SKM-1 (cell line): ENCODE measurements around the gene TASOR.
"Not testable (repeated sequence)": the region's sequence is repeated elsewhere in the genome, so short reads cannot be mapped to it uniquely, and the experiment has no call there.

ENCODE experiments used
- DNase-seq: peaks from one replicate; lab custom pipeline; 2025; ENCODE audit not compliant: unreplicated experiment; lab: John Stamatoyannopoulos, UW

The TASOR gene, protein sequence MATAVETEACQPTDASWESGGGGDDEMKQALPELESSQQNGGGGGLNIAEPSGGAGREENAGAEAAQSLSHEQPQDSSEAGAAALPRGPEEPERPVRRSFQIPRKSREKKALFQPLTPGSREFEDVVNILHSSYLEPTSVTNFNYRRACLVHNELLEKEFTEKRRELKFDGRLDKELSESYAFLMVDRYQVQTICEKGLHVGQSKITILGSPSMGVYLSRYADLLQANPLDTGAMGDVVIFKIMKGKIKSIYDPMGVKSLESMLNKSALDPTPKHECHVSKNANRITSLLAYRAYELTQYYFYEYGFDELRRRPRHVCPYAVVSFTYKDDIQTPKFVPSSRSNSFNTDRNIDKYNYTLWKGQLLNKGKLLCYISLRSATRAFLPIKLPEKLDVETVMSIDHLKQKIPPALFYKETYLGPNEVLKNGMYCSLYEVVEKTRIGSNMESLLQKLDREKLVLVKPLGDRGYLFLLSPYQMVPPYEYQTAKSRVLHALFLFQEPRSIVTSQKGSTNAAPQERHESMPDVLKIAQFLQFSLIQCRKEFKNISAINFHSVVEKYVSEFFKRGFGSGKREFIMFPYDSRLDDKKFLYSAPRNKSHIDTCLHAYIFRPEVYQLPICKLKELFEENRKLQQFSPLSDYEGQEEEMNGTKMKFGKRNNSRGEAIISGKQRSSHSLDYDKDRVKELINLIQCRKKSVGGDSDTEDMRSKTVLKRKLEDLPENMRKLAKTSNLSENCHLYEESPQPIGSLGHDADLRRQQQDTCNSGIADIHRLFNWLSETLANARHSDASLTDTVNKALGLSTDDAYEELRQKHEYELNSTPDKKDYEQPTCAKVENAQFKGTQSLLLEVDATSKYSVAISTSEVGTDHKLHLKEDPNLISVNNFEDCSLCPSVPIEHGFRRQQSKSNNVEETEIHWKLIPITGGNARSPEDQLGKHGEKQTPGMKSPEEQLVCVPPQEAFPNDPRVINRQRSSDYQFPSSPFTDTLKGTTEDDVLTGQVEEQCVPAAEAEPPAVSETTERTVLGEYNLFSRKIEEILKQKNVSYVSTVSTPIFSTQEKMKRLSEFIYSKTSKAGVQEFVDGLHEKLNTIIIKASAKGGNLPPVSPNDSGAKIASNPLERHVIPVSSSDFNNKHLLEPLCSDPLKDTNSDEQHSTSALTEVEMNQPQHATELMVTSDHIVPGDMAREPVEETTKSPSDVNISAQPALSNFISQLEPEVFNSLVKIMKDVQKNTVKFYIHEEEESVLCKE (N-terminal part only)

DNA sequence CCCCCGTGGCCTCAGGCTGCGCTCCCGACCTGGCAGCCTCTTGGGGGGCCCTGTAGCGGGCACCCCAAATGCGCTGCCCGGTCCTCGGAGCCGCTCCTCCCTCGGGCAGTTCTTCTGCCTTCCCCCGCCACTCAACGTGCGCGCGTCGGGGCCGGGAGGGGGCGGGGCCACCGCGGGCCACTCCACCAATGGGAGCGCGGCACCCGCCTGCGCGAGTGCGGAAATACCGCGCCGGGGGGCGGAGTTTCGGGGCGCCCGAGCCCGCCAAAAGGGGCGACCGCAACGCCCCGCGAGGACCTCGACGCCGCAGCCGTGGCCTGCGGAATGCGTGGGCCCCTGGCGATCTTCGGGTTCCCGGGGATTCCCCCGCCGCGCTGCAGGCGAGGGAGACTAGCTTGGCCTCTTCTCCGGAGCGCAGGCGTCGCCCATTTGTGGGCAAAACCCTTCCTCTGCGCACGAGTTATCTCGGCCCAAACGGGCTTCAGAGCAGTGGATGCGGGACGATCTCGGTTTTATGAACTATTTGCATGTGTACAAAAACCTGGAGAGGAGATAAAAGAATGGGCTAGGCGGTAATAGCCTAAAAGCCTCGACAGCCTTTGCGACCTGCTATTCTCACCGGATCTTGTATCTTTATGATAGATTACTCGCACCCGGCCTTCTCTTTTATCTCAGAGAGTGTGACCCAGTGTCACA, at the start of gene TASOR:
TSS of gene TASOR (minus strand) at position 144 of the 696 bp plus-strand sequence. CDS start 259 bp downstream, outside the sequence.
- DNase-seq, result peak; percentile 27

GRCh38 chr3:56732109-56732508, 49.0 kb upstream of the TASOR start:
- DNase-seq, result no peak

- no peak for DNase-seq
These were observed 42.1 kb upstream of the TASOR start for GRCh38 chr3:56725175-56725574.

DNA sequence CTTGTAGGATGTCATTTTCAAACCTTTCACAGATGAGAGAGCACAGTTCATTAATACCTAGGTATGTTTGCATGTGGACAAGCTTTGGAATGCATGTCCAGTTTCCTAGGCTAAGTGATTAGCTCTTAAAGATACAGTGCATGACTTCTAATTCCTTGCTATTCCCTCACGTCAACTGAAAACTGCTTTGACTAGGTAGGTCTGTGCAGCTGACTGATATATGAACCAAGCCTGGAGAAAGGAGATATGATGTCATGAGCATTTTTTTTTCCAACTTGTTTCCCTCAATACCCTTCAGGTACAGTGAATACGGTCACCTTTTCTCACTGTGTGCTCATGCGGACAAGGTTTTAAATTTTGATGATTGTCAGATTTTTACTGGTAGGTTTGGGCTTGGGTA, 41.6 kb upstream of the TASOR start:
- DNase-seq, result no peak

DNA sequence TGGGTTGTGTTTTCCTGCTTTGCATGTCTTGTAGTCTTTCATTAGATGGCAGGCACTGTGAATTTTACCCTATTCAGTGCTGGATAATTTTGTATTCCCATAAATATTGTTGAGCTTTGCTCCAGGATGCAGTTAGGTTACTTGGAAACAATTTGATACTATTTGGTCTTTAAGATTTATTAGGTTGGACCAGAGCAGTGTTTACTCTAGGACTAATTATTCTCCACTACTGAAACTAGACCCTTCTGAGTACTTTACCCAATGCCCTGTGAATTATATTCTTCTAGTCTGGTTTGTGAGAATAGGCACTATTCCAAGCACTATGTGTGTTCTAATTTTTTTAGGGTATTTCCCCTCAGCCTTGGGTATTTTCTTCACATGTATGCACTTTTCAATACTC, 37.8 kb upstream of the TASOR start:
- DNase-seq, result no peak

DNA sequence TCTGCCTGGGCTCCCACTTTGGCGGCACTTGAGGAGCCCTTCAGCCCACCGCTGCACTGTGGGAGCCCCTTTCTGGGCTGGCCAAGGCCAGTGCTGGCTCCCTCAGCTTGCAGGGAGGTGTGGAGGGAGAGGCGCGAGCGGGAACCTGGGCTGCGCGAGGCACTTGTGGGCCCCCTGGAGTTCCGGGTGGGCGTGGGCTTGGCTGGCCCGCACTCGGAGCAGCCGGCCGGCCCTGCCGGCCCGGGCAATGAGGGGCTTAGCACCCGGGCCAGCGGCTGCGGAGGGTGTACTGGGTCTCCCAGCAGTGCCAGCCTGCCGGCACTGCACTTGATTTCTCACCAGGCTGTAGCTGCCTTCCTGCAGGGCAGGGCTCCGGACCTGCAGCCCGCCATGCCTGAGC, 35.7 kb upstream of the TASOR start:
- not testable (repeated sequence) for DNase-seq

- DNase-seq, result no peak
These were observed 28.3 kb upstream of the TASOR start for GRCh38 chr3:56711344-56711743.

DNA sequence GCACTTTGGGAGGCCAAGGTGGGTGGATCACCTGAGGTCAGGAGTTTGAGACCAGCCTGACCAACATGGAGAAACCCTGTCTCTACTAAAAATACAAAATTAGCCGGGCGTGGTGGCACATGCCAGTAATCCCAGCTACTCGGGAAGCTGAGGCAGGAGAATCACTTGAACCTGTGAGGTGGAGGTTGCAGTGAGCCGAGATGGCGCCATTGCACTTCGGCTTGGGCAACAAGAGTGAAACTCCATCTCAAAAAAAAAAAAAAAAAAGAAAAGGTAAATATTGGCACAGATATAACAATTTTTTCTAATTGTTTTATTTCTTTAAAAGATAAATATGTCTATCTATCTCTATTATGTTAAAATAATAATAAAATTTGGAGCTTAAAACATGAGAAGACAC, 24.3 kb upstream of the TASOR start:
- not testable (repeated sequence) for DNase-seq

DNA sequence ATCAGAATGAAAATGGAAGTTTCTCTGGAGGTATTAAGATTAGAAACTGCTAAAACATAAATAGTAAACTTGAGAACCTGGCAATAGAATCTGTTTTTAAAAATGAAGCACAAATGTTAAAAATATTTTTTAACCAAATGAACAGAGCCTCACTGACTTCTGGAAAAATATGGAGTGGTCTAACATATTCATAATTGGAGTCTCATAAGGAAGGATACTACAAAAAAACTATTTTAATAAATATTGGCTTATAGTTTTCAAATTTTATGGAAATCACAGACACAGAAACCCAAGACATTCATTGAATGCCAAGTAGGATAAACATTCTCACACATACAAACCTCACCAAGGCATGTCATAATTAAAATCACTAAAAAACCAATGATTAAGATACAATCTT, 23.6 kb upstream of the TASOR start:
- no peak for DNase-seq

GRCh38 chr3:56704706-56705105, 21.6 kb upstream of the TASOR start:
- no peak for DNase-seq

DNA sequence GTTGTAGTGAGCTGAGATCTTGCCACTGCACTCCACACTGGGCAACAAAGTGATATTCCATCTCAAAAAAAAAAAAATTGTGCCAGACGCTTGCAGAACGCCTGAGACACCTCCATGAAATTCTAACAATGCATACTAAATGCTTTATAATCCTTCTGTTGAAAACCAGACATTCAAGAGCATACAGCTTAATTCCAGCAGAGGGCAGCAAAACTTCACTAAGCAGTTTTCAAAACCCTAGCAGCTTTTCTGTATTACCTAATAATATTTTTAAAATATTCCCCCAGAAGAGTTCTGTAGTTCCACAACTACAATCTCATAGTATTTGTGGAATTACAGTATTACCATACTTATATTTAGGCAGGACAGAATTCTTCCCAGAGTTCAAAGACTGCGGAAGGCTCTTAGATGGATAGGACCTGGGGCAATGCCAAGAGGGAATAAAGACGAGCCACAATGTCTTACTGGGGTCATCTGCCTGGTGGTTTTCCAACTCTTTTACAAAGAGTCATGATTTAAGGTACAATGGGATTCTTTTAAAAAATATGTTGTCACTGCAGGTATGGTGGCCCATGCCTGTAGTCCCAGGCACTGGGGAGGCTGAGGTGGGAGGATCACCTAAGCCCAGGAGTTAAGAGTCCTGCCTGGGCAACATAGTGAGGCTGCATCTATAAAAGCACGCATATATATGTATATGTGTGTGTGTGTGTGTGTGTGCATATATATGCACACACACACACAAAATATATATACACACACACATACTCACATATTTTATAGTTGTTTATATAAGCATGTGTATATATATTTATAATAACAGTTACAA, 19.6 kb upstream of the TASOR start:
- DNase-seq, result peak; percentile 47

DNA sequence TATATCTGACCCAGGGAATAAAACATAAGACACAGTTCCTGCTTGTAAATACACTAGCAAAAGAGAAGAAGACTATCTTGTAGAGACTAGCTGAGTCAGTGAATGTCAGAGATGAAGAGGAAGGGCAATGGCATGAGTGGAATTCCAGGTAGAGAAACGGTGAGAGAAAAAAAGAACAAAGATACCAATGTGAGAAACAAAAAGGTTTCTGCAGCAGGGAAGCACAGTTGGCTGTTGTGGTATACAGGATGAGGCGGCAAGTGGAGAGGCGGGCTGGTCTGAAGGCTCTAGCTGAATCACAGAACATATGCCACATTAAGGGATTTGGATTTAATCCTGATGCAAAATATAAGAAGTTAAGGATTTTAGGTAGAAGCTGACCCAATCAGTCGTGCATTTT, 17.1 kb upstream of the TASOR start:
- no peak for DNase-seq

- DNase-seq, result no peak
These were observed 12.0 kb upstream of the TASOR start for GRCh38 chr3:56694867-56695683.

DNA sequence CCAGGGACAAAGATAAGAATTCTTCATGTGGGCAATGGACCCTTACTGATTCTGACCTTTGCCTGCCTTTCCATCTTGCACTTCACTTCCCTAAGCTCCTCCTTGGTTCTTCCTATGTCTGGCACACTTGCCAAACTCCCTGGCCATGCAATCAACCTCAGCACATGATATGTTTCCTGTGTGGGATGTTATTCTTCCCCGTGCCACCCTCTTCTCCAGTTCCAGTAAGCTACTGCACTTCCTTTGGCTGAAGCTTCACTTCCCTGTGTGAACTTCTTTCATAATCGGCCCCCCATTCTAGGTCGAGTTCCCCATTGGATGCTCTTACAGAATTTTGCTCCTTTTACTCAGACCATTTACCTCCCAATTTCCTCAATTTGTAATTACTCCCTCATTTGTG, 10.7 kb upstream of the TASOR start:
- DNase-seq, result peak; percentile 86

GRCh38 chr3:56692520-56693433, 9.7 kb upstream of the TASOR start:
- not testable (repeated sequence) for DNase-seq

DNA sequence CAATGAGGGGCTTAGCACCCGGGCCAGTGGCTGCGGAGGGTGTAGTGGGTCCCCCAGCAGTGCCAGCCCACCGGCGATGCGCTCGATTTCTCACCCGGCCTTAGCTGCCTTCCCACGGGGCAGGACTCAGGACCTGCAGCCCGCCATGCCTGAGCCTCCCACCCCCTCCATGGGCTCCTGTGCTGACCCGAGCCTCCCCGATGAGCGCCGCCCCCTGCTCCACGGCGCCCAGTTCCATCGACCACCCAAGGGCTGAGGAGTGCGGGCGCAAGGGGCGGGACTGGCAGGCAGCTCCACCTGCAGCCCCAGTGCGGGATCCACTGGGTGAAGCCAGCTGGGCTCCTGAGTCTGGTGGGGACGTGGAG, 8.9 kb upstream of the TASOR start:
- not testable (repeated sequence) for DNase-seq

DNA sequence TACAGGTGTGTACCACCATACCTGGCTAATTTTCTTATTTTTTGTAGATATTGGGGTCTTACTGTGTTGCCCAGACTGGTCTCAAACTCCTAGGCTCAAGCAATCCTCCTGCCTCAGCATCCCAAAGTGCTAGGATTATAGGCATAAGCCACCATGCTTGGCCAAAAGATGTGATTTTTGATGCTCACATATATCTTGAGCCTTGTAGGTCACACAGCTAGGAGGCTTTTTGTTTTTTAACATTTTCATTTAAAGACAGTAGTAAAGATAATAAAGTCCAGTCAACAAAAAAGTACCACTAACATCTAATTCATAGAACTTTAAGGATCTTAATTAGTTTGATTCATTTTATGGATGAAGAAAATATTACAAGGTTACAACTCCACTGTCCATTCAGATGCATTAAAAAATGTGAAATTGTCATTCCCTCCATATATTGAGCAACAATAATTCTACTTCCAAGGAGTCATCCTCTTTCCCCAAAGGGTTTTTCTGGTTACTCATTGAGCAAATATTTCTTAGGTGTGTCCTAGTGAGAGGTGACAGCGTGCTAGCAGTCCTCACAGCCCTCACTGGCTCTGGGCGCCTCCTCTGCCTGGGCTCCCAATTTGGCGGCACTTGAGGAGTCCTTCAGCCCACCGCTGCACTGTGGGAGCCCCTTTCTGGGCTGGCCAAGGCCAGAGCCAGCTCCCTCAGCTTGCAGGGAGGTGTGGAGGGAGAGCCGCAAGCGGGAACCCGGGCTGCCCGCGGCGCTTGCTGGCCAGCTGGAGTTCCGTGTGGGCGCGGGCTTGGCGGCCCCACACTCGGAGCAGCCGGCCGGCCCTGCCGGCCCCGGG, 8.3 kb upstream of the TASOR start:
- no peak for DNase-seq
